NB4 (cell line): ENCODE measurements around the gene CIAPIN1.

ENCODE experiments used
- DNase-seq: peaks from one replicate; pipeline ENCODE4 v3.0.0; 2010; ENCODE audit warnings: low read depth
- H3K4me3 ChIP-seq: one replicate; pipeline ENCODE4 v1.5.1; 2011; ENCODE audit warnings: mild to moderate bottlenecking, low read depth, low read length, moderate library complexity
- CTCF ChIP-seq: IDR thresholded peaks from one replicate; pipeline ENCODE4 v1.5.1; 2012; ENCODE audit warnings: low read depth, low read length
- MYC ChIP-seq: IDR thresholded peaks from 2 replicates; pipeline ENCODE4 v1.6.1; 2011; ENCODE audit warnings: low read depth, low read length
- POLR2A ChIP-seq: IDR thresholded peaks from 2 replicates; pipeline ENCODE4 v1.6.1; 2011; ENCODE audit warnings: mild to moderate bottlenecking; ENCODE audit not compliant: insufficient read length; ENCODE audit errors: extremely low read depth
- TF ChIP-seq, protein P1 (sequence below): IDR thresholded peaks from 2 replicates; pipeline ENCODE4 v1.6.1; 2011; ENCODE audit warnings: low read depth, low read length

Gene CIAPIN1

DNA sequence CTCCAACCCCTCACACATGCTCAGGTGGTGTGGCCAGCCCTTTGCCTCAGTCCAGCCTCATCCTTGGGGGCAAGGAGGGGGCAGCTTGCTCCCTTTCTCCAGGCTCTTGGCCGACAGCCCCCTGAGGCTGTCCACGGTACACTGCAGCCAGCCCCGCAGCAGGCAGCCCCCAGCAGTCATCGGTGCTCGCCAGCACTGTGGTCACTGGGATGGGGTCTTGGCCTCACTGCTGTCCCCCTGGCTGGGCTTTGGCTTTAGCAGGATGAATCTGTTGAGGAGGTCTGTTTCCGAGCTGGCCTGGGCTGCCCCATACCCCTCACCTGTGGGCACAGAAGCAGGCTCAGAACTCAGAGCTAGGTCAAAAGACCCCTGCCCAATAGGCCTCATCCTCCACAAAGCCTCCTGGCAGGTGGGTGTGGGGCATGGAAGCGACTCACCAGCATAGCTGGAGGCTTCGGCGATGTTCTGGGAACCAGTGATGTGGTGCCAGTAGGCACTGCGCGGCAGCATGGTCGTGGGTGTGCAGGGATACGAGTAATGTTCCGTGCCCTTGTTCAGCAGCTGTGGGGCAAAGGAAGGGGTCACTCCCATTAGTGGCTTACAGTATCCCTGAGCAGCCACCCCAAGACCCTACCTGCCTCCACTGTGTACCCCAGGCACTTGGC lies 26.1 kb upstream of the CIAPIN1 start:
- no peak for DNase-seq
- H3K4me3 ChIP-seq: no peak overlapping the region
- no peak for TF ChIP-seq MYC
- TF ChIP-seq CTCF: no peak
- no peak for TF ChIP-seq POLR2A
- TF ChIP-seq, protein P1, sequence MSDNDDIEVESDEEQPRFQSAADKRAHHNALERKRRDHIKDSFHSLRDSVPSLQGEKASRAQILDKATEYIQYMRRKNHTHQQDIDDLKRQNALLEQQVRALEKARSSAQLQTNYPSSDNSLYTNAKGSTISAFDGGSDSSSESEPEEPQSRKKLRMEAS: no peak

- TF ChIP-seq, protein P1: no peak
- no peak for TF ChIP-seq CTCF
- no peak overlapping the region for H3K4me3 ChIP-seq
- DNase-seq: no peak
Observed at GRCh38 chr16:57472665-57473060, 25.5 kb upstream of the CIAPIN1 start.

GRCh38 chr16:57471852-57472664 lies 24.9 kb upstream of the CIAPIN1 start:
- H3K4me3 ChIP-seq: no peak overlapping the region
- DNase-seq: no peak
- TF ChIP-seq MYC: no peak
- no peak for TF ChIP-seq POLR2A
- TF ChIP-seq CTCF: no peak
- TF ChIP-seq, protein P1: no peak

- DNase-seq: no peak
- TF ChIP-seq POLR2A (no peak), MYC (no peak), CTCF (no peak)
- TF ChIP-seq, protein P1: no peak
- H3K4me3 ChIP-seq: no peak overlapping the region
Observed at GRCh38 chr16:57471209-57471608, 24.0 kb upstream of the CIAPIN1 start.

DNA sequence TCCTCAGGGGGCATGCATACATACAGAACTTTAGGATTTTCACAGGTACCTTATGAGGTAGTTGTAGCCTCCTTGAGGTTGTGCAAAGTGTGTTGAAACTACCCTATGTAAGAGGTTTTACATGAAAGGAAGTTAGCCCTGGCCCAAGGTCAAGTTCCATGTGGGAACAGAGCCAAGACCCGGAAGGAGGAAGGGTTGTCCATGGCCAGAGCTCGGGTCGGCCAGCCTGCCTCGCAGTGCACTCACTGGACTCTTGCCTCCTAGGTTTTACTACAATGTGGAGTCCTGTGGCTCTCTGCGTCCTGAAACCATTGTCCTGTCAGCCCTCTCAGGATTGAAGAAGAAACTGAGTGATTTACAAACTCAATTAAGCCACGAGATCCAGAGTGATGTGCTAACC lies 23.5 kb upstream of the CIAPIN1 start:
- no peak overlapping the region for H3K4me3 ChIP-seq
- DNase-seq: no peak
- no peak for TF ChIP-seq CTCF
- TF ChIP-seq, protein P1: no peak
- no peak for TF ChIP-seq POLR2A
- TF ChIP-seq MYC: no peak
